Measurements from ENCODE around the gene RALGPS1.

The RALGPS1 gene

DNA sequence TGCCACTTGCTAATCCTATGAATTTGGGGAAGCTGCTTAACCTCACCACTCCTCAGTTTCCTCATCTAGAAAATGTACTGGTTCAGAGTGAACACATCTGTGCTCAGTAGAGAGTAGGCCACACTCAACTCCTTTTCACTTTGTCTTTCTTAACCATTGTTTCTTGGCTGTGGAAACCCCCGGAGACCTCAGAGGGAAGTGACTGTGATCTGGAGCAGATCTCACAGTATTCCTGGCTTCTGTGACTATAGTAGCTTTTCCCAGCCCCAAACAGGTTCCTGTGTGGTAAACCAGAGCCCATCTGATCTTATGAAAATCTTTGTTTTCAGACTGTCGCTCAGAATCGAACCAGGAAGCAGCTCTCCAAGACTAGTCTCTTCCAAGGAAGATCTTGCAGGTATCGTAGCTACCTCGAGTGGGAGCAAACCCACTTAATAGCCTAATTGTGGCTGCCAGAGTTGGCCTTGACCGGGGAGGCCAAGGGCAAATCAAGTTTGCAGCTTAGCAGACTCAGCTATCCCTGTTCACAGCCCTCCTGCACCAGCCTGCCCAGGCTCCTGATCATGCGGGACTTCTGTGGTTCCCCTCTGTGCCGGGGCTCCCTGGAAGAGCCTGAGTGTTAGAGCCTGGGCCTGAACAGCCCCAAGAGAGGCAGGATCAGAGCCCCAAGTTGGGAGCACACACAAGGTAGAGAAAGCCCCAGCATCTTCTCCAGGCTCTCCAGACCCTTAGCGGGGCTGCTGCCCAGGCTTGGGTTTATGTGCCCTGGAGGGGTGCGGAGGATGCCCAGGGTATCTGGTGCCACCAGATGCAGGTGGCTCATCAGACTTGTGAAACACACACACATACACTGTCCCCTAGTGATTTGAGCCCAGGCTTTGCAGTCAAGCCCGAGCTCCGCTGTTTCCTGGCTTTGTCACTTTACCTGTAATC lies 260.1 kb downstream of the RALGPS1 start:
- no peak for DNase-seq (ENCODE audit: low read depth)

DNA sequence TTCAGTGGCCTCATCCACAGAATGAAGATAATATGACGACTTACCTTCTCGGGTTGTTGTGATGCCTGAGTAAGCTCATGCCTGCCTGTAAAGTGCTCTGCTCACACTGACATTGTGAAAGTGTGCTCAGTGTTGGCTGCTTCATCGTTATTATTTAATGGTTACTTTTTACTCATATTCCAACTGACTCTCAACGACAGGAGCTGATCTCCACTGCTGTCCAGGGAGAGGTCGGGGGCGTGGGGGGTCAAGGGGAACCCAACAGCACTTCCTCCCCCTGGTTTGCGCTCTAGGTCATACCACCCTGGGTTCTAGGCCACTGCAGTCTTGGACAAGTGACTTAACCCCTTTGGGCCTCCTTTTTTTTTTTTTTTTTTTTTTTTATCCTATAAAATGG lies 260.7 kb downstream of the RALGPS1 start:
- no peak for DNase-seq (ENCODE audit: low read depth)

DNA sequence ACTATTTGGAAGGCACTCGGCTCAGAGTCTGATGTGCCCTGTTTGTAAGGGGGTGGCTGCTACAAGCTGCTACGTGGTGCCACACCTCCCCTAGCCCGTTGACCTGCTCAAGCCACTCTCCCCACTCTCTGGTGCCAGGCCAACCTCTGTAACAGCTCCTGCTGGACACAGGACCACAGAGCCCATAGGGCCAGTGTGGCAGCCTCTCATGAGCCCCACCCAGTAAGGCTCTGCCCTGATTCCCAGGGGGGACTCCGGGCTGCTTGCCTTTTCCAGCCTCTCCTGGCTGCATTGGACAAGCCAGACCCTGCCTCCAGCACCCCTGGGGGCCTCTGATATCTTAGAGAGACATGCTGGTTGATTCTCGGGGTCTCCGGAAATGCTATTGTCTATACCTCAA lies 261.2 kb downstream of the RALGPS1 start:
- DNase-seq (ENCODE audit: low read depth), result no peak

DNA sequence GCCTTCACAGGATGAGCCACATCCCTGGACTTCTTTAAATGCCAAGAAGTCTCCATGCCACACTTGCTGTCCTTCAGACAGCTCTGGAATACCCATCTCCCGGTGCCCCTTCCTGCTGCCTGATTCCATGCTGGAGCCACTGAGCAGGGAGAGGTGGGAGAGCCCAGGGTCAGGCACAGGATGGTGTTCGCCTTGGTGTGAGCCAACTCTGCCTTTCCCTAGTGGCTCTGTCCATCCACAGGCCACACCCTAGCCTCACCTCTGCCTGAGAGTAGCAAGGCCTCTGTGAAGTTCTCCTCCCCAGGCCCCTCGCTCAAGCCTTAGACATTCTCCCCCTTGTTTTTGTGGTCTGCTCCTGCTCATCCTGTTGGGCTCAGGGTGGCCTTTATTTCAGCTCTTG lies 262.0 kb downstream of the RALGPS1 start:
- DNase-seq (ENCODE audit: low read depth), result no peak

DNA sequence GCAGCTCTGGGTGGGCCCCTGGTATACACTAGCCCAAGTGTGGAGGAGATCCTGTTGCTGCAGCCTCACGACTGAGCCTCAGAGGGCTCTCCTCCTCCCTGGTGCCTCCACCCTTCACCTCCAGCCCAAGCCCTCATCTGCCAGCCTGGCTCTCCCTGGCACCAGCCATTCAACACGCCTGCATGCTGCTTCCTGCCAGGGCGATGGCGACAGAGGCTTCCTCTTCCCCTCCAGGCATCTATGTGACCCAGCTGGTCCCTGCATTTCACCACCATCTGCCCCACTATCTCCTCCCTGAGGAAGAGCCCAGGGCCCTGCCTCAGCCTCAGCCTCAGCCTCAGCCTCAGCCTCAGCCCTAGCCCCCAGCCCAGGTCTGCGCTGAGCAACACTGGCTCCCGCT lies 262.6 kb downstream of the RALGPS1 start:
- no peak for DNase-seq (ENCODE audit: low read depth)

DNA sequence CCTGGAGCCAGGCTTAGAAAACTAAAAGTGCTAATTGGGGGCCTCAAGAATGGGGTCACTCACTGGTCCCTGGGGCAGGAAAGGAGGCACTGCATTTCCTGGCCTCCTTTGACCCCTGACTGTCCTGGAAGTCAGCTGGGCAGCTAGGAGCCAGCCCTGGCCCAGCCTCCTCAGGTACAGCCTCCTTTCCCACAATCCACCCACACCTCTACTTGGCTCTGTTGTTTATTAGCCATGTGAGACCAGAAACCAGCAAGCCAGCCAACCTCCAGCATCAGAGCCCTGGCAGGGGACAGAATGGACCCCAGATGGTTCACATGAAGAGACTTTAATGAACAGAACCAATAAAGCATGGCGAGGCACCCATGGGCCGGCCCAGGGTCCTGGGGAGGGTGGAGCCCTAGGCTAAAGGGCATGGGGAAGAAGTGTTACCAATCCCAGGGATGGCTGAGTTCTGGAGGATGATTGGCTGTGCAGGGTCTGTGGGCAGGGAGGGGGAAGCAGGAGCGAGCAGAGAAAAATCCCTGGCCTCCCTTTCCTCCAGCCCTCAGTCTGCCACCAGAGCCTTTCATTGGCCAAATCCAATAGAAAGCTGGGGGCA lies 263.2 kb downstream of the RALGPS1 start:
- no peak for DNase-seq (ENCODE audit: low read depth)

DNA sequence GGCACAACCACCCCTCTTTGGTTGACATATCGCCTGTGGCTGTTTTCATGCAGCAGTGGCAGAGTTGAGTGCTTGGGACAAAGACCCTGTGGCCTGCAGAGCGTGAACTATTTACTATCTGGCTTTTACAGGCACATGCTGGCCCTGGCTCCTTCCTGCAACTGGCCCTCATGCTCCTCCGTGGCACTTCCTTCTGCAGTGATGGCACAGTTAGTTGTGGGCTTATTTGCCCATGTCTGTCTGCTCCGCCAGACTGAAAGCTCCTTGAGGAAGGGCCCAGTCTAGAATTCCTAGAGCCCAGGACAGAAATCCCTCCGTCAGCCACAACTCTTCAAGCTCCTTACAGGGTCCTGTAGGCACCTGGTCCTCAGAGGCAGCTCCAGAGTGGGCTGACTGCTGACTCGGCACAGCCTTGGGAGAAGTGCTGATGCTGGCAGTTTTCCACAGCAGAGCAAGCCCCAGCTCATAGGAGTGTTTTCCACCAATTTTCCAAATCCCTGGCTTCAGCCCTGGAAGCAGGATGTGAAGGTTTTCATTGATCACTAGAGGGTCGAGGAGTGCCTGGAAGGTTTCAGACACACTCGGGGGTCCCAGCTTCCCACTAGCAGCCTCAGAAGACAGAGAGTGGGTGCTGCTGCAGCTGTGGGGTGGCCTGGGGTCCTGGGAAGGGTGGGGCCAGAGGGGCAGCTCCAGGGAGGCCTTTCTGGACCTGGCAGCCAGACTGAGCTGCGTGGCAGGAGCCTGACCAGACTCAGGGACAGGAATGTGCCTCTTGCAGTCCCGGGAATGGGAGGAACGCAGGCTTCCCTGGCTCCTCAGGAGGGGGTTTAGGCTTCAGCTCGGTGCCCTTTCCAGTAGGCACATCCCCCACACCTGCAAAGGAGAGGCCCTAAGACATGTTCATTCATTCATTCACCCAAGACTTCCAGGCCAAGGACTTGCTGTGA lies 264.4 kb downstream of the RALGPS1 start:
- no peak for DNase-seq (ENCODE audit: low read depth)

DNA sequence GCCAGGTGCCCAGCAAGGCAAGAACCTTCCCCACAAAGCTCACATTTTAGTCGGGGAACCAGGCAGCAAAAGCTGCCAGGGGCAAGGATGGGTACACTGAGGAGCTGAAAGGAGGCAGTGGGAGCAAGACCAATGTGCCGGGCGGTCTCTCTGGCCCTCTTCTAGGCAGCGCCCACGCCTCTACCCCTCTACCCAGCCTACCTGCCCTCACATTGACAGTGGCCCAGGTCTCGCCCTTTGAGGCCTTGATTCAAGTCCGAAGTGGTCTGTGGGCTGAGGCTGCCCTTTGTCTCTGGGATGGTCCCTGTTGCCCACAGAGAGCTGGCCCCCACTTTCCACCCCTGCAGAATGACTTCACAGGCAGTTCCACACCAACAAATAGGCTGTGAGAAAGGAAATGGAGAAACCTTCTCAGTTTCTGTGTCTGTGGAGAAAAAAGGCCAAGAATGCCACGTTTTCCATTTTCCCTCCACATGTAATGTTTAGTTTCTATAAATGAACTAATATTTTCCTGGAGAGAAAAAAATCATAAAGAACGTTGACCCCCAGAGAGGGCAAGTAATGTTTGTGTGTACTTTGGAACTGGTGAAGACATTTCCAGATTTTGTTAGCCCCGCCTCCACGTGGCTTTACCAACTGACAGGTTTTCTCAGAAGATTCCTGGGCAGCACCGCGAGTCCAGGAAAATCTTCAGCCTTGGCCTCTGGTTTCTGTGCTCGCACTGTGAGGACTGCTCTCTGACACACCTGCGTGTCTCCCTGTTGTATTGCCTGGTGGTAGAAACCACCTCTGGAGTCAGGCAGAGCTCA lies 265.3 kb downstream of the RALGPS1 start:
- DNase-seq (ENCODE audit: low read depth), result no peak

DNA sequence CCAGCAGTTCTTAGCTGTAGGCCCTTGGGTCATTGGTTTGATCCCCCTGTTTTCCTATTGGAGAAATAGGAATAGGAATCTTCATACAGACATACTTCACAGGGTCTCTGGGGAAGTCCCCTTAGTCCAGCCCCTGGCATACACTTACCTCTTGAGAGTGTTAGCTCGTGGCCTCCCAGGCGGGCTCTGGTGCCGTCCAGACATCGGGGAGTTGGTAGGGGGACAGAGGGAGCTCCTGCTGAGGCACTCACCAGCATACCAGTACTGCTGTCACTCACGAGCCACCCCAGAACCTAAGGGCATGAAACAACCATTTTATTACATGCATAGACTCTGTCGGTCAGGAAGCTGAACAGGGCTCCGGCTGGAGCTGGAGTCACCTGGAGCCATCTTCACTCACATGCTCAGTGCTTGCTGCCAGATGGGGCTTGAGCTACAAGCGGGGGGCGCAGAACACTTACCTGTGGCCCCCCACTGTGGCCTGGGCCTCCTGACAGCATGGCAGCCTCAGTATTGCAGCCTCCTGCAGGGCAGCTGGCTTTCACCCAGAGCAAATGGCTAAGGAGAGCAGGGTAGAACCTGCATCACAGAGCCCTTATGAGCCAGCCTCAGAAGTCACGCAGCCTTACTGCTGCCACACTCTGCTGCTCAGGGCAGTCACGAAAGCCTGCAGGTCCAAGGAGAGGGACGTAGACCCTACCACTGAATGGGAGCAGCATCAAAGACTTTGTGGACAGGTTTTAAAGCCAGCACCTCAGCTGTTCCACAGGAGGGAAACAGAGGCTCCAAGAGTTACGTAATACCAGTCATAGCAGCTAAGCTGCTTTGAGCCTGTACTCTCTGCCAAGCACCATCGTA lies 266.1 kb downstream of the RALGPS1 start:
- DNase-seq (ENCODE audit: low read depth), result no peak

DNA sequence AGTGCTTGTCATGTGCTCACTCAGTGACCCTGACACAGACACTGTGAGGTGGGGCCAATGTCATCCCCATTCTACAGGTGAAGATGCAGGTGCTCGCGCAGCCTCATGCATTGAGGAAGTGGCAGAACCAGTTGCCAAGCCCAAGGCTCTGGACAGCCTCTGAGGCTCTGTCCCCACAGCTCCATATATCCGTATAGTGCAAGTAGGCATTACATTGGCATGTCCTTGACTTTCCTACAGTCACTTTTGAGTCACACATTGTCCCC lies 266.7 kb downstream of the RALGPS1 start:
- no peak for DNase-seq (ENCODE audit: low read depth)

DNA sequence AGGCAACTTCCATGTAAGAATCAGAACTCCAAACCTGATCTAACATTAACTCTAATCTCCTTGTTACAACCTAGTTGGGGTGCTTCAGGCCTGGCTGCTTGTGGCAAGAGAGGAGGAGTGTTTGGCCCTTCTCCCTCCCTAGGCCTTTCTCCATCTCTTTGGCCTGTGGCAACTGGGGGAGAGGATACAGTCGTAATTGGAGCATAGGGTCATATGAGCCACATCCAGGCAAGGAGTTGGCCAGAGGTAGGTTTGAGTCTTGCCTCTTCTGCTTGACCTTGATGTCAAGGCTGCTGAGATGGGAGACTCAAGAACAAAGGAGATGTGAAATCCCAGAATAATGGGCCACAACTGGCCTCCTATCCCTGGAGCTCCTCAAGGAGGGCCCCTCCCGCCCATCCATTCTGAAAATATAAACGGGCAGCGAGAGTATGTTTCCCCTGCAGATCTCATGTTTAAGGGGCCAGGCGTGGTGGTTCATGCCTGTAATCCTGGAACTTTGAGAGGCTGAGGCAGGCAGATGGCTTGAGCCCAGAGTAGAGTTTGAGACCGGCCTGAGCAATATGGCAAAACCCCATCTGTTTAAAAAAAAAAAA lies 267.1 kb downstream of the RALGPS1 start:
- no peak for DNase-seq (ENCODE audit: low read depth)

DNA sequence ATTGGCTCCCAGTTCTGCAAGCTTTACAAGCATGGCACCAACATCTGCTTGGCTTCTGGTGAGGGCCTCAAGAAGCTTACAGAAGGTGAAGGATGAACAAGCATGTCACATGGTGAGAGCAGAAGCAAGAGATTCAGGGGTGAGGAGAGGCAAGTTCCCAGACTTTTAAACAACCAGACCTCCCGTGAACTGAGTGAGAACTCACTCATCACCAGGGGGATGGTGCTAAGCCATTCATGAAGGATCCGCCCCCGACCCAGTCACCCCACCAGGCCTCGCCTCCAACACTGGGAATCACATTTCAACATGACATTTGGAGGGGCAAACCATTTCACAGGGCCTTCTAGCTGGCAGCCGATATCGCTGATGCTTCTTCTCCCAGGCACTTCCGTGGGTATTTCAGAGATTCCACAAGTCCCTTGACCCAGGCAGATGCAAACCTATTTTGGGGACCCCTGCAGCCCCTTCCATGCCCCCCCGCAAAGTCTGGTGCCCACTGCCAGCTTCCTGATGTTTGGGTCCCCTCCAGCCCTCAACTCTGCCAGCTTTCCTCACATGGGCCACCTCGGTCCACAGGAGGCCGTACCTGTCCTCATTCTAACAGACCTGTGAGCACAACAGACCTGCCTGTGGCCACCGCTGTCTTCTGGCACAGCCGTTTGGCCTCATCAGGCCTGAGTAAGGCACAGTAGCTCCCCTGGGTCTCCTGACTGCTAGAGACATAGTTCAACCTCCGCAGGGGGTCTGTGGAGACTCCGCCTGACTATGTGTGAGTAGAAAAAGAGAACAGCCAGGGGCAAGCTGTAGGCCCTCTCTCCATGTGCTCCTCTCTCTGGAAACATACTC lies 268.5 kb downstream of the RALGPS1 start:
- no peak for DNase-seq (ENCODE audit: low read depth)

DNA sequence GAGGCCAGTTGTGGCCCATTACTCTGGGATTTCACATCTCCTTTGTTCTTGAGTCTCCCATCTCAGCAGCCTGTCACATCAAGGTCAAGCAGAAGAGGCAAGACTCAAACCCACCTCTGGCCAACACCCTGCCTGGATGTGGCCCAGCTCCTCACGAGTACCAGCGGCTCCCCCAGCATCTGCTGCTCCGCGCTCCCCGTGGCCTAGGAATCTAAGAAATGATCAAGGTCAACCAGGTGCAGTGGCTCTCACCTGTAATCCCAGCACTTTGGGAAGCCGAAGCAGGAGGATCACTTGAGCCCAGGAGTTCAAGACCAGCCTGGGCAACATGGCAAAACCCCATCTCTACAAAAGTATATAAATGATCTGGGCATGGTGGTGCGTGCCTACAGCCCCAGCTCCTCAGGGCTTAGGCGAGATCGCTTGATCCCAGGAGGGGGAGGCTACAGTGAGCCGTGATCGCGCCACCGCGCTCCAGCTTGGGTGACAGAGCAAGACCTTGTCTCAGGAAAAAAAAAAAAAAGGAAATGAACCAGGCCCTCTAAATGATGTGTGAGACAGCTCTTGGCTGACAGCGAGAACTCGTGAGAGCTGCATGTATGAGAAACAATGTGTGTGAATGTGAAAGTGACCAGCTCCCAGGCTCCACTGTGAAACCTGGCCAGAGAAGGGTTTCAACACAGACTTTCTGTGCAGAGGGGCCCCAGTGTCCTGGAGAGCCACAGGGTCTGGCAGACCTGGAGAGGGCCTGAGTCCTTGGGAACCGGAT lies 269.4 kb downstream of the RALGPS1 start:
- DNase-seq (ENCODE audit: low read depth), result no peak

DNA sequence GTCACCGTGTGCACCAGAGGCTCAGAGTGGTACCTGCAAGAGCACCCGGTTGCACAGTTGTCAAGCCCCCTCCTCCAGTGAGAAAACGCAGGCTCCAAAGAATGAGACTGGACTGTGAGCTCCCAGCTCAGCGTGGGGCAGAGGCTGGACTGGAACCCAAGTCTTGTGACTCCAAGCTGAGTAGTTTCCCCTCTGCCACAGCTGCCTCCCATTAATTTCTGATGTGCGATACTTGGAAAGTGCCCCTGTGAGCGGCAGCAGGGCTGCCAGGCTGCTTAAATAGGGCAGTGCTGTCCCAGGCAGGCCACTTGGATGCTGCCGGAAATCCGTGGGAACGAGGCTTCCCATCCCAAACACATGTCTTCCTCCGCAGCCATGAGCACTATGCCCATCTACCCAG lies 270.1 kb downstream of the RALGPS1 start:
- no peak for DNase-seq (ENCODE audit: low read depth)

DNA sequence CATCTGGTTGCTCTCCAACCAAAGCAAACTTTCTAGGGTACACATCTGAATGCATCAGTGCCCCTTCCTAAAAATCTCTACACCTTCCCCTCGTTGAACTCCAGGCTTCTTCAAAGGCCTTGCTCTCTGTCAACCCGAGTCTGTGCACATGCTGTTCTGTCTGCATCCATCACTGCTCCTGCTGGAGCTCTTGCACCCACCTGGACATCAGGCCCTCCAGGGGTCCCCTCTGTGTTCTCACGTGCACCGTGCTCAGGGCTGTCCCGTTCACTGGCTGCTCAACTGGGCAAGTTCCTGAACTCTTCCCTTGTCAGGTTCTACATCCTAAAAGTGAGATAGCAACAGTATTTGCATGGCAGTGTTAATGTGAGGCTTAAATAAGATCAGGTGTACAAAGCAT lies 270.6 kb downstream of the RALGPS1 start:
- DNase-seq (ENCODE audit: low read depth), result no peak

DNA sequence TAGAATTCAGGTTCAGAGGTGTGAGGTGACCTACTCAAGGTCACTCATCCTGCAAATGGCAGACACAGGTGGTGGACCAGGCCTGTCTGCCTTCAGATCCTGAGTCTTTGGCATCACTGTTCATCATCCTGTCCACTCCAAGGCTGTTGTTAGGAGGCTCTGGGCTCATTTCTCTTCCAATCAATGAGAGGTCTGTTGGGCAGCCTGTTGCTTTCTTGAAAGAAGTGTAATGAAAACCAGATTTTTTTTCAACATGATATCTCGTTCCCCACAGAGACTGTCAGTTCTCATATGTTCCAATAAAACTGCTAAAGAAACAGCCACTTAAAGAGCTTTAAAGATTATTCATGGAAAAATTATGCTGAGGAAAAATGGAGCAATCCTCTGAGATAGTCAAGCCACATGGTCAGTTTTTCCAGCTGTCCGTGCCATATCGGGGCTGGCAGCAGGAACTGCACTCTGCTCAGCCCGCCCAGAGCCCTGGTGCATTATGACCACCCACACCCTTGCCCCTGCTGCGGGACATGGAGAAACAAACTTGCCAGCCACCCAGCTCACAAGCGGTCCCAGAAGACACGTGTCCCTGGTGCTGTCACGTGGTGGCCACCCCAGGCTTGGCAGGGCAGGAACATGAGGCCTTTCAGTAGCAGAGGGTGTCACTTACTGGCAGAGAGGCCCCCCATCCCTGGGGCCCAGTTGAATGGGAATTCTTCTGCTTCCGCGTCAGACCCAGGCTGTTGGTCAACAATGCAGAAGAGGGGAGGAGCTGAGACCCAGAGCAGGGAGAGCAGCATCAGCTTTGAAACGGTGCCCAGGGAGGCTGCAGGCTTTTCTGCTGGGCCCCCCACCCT lies 271.6 kb downstream of the RALGPS1 start:
- DNase-seq (ENCODE audit: low read depth), result no peak

DNA sequence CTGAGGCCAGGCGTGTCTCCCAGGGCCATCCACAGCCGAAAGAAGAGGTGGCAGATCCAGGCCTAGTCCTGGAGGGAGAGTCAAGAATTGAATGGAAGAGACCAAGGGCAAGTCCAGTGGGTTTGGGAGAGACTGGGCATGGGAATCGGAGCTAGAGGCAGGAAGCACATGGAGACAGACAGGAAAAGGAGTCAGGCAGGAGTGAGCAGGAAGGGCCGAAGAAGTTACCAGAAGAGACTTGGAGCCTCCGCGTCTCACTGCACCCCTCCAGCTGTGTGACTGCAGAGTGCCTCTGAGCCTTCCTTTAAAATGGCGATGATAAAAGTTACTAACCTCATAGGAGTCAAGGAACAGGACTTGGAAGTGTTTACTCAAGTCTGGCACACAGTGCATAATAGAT lies 272.2 kb downstream of the RALGPS1 start:
- DNase-seq (ENCODE audit: low read depth), result no peak

All from stimulated activated CD8-positive, alpha-beta memory T cell treated with anti-CD3 and anti-CD28 coated beads, Interleukin-12 subunit alpha, Interleukin-12 subunit beta, amount 100 ng/mL, for 4 hours (primary cell).